Measurements from ENCODE around the gene LPP. TPM values are rescaled to one million over a fixed set of nuclear protein-coding genes. Genes with fewer than 3 reads are reported as not detected.

The LPP gene
- total RNA-seq, 1 experiment from 2014 or later: 54.0 TPM

DNA sequence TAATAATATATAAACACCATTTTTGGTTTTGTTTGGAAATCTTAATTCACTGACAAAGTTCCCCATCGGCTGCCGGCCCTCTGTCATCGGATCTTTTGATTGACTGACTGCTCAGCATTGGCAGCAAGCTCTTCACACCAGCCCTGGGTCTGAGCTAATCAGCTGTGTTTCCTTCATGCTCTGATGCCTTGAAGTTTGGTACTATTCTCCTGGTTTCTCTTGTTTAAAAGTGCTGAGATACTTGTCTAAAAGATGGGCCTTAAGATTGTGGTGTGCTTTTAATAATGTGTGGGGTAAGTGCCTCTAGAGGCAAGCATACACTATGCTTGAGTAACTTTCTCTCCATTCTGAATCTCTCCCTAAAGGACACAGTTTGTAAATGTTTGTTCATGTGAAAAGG, 602.3 kb downstream of the LPP start:
- intact Hi-C loops (cut with micrococcal nuclease): no loop called here
- H3K9ac ChIP-seq (ENCODE audit: low read length): no peak overlapping the region
- no peaks in the 10 kb centered on the region for H3K27me3 ChIP-seq (ENCODE audit: insufficient read depth, low read length)
- H4K20me1 ChIP-seq (ENCODE audit: insufficient read depth): no peaks in the 10 kb centered on the region
- no peaks in the 10 kb centered on the region for H3K9me3 ChIP-seq (ENCODE audit: control insufficient read depth in 1 of 2, insufficient read depth in 1 of 2, low read depth in 1 of 2, low read length in 2 of 2)
- no peaks in the 10 kb centered on the region for H3K9me2 ChIP-seq (ENCODE audit: insufficient read depth)
- ATAC-seq (no peak), DNase-seq (ENCODE audit: low read depth, low spot score) (no peak)
- no peaks in the 10 kb centered on the region for H3K79me2 ChIP-seq (ENCODE audit: insufficient read depth, low read length)
- H3K4me3 ChIP-seq (replicated peaks in 1 of 2; ENCODE audit: low read depth in 1 of 2, low read length in 2 of 2): no peak overlapping the region
- no peak overlapping the region for H2AFZ ChIP-seq (ENCODE audit: low read depth, low read length, poor library complexity, severe bottlenecking)
- no peak overlapping the region for H3K27ac ChIP-seq (ENCODE audit: low read depth, low read length)
- no peak overlapping the region for H3K4me2 ChIP-seq (ENCODE audit: low read length)
- no peaks in the 10 kb centered on the region for H3K4me1 ChIP-seq (ENCODE audit: control insufficient read depth in 1 of 2, insufficient read depth in 2 of 2, low read length in 2 of 2)
- ChIA-PET POLR2A (no interaction called here), RAD21 (ENCODE audit: low non-redundant PET in 1 of 2, low total read pairs in 2 of 2, uncharacterized antibody in 2 of 2, unreplicated experiment in 2 of 2) (no interaction called here), CTCF (no interaction called here)
- BruUV-seq (replicated peaks): no TSS peak
- H3K36me3 ChIP-seq (ENCODE audit: control insufficient read depth in 1 of 2, insufficient read depth in 2 of 2, low read length in 2 of 2): no peaks in the 10 kb centered on the region
- TF ChIP-seq FOSL1 (IDR thresholded peaks at IDR 0.05; ENCODE audit: low read depth): no peak
- TF ChIP-seq, protein P1, sequence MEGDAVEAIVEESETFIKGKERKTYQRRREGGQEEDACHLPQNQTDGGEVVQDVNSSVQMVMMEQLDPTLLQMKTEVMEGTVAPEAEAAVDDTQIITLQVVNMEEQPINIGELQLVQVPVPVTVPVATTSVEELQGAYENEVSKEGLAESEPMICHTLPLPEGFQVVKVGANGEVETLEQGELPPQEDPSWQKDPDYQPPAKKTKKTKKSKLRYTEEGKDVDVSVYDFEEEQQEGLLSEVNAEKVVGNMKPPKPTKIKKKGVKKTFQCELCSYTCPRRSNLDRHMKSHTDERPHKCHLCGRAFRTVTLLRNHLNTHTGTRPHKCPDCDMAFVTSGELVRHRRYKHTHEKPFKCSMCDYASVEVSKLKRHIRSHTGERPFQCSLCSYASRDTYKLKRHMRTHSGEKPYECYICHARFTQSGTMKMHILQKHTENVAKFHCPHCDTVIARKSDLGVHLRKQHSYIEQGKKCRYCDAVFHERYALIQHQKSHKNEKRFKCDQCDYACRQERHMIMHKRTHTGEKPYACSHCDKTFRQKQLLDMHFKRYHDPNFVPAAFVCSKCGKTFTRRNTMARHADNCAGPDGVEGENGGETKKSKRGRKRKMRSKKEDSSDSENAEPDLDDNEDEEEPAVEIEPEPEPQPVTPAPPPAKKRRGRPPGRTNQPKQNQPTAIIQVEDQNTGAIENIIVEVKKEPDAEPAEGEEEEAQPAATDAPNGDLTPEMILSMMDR (IDR thresholded peaks at IDR 0.05 in 2 of 3, conservative IDR thresholded peaks at IDR 0.05 in 1 of 3; ENCODE audit: borderline replicate concordance in 1 of 3, insufficient read depth in 1 of 3, low read depth in 2 of 3, low read length in 2 of 3): no peak
- TF ChIP-seq YY1 (IDR thresholded peaks at IDR 0.05; ENCODE audit: extremely low read depth, insufficient replicate concordance, low read depth, low read length): no peak
- TF ChIP-seq CEBPB (IDR thresholded peaks at IDR 0.05; ENCODE audit: low read depth): no peak
- TF ChIP-seq ATF3 (IDR thresholded peaks at IDR 0.05): no peak
- TF ChIP-seq POLR2A (IDR thresholded peaks at IDR 0.05; ENCODE audit: borderline replicate concordance, extremely low read depth, insufficient read depth, insufficient read length): no peak
- no peak for TF ChIP-seq SRF (IDR thresholded peaks at IDR 0.05; ENCODE audit: low read depth)
- TF ChIP-seq, protein P2, sequence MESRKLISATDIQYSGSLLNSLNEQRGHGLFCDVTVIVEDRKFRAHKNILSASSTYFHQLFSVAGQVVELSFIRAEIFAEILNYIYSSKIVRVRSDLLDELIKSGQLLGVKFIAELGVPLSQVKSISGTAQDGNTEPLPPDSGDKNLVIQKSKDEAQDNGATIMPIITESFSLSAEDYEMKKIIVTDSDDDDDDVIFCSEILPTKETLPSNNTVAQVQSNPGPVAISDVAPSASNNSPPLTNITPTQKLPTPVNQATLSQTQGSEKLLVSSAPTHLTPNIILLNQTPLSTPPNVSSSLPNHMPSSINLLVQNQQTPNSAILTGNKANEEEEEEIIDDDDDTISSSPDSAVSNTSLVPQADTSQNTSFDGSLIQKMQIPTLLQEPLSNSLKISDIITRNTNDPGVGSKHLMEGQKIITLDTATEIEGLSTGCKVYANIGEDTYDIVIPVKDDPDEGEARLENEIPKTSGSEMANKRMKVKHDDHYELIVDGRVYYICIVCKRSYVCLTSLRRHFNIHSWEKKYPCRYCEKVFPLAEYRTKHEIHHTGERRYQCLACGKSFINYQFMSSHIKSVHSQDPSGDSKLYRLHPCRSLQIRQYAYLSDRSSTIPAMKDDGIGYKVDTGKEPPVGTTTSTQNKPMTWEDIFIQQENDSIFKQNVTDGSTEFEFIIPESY (IDR thresholded peaks at IDR 0.05; ENCODE audit: extremely low read depth, insufficient replicate concordance, low read length): no peak
- TF ChIP-seq EGR1 (IDR thresholded peaks at IDR 0.05; ENCODE audit: low read depth): no peak
- TF ChIP-seq EZH2 (IDR thresholded peaks at IDR 0.05): no peak
- TF ChIP-seq EZH2phosphoT487 (IDR thresholded peaks at IDR 0.05; ENCODE audit: borderline replicate concordance): no peak
- no peak for TF ChIP-seq TCF7L2 (IDR thresholded peaks at IDR 0.05; ENCODE audit: borderline replicate concordance, extremely low read depth, insufficient read depth, insufficient read length)
